ENCODE data around the gene ACER3. TPM values are rescaled to one million over a fixed set of nuclear protein-coding genes. Genes with fewer than 3 reads are reported as not detected.

ACER3 gene
- total and polyA plus RNA-seq, 2 of the 4 experiments (the other 2 are of a cell fraction) = 3.5 to 10.0 TPM

- Histone ChIP-seq H3K4me2 (ENCODE audit: low read depth, low read length) (no peak overlapping the region), H2BK5ac (ENCODE audit: low read depth, low read length, poor library complexity, severe bottlenecking) (no peak overlapping the region), H4K91ac (ENCODE audit: insufficient read depth, low read depth, low read length) (no peak overlapping the region), H4K20me1 (ENCODE audit: insufficient read depth, low read length) (no peaks in the 10 kb centered on the region; the same call in none of the 2 replicates), H3K18ac (ENCODE audit: low read depth, low read length) (no peak overlapping the region), H3K79me1 (ENCODE audit: low read depth in 1 of 2, low read length in 2 of 2) (no peaks in the 10 kb centered on the region), H3K9me1 (ENCODE audit: insufficient read depth, low read length) (peaks cover 2% of the 10 kb centered on the region; the same call in 1 of the 2 replicates), H3K23ac (ENCODE audit: low read depth, low read length) (no peak overlapping the region), H3K9ac (ENCODE audit: low read depth, low read length) (no peak overlapping the region), H3K27ac (ENCODE audit: insufficient read depth, low read length) (no peak overlapping the region), H3K36me3 (ENCODE audit: control insufficient read depth, insufficient read depth, low read length) (no peaks in the 10 kb centered on the region), H2AK9ac (replicated peaks; ENCODE audit: low read depth, low read length, poor library complexity) (no peak overlapping the region), H3K14ac (replicated peaks; ENCODE audit: low read depth, low read length) (no peak overlapping the region), H3K27me3 (ENCODE audit: control insufficient read depth, insufficient read depth, low read length) (peaks cover 29% of the 10 kb centered on the region), H3K4me1 (ENCODE audit: control insufficient read depth, insufficient read depth, low read length) (peaks cover 3% of the 10 kb centered on the region; the same call in 1 of the 2 replicates), H2BK15ac (ENCODE audit: low read depth, low read length) (no peak overlapping the region), H3K4ac (ENCODE audit: low read depth, low read length) (no peak overlapping the region), H3K4me3 (ENCODE audit: insufficient read depth, low read depth, low read length) (no peak overlapping the region), H2BK120ac (ENCODE audit: low read depth, low read length) (no peak overlapping the region), H2BK20ac (ENCODE audit: low read depth, low read length) (no peak overlapping the region), H4K8ac (ENCODE audit: low read depth in 2 of 2, low read length in 2 of 2) (no peak overlapping the region), H4K5ac (ENCODE audit: low read depth, low read length) (no peak overlapping the region), H3K56ac (ENCODE audit: extremely low read depth, insufficient read depth, low read length) (no peak overlapping the region), H2AK5ac (ENCODE audit: low read depth, low read length) (no peak overlapping the region), H2AFZ (replicated peaks; ENCODE audit: low read length, poor library complexity) (no peak overlapping the region), H3K9me3 (ENCODE audit: control insufficient read depth, insufficient read depth, low read length) (no peaks in the 10 kb centered on the region)
- BruUV-seq (replicated peaks) = no TSS peak
- intact Hi-C loops (cut with micrococcal nuclease) = loop anchor here (10.0 kb wide), 1 partner anchor 62 kb away; no protein-coding TSS in a partner anchor
- in situ Hi-C loops (cut with MboI; ENCODE audit: low sequenced_read_pairs) = loop anchor here (10.0 to 25.0 kb wide), 2 partner anchors 222 to 300 kb away; no protein-coding TSS in a partner anchor
- dilution Hi-C loops (cut with HindIII; ENCODE audit: low sequenced_read_pairs, unreplicated experiment) = no loop called here
- DNase-seq = no peak
- WGBS, 2 experiments (ENCODE audit: extremely low coverage in 2 of 2, insufficient read length in 1 of 2) = 84% methylated on average over 9 of the region's 10 CpGs; no CpG with 5 or more reads in 1 of the 2 experiments
- CTCF ChIA-PET = interaction anchor here (0.7 kb wide), 1 partner anchor 11 kb away, joined by 3 read pairs; no protein-coding TSS in a partner anchor
- no peak for ATAC-seq (ENCODE audit: low read depth)
- POLR2A ChIA-PET (ENCODE audit: unreplicated experiment) = no interaction called here
- TF ChIP-seq RCOR1 (IDR thresholded peaks at IDR 0.05; ENCODE audit: insufficient replicate concordance, low read length) (no peak), POLR2A (IDR thresholded peaks at IDR 0.05; ENCODE audit: low read depth, low read length) (no peak), CEBPB (IDR thresholded peaks at IDR 0.05; ENCODE audit: low read depth, low read length) (no peak), MAFK (IDR thresholded peaks at IDR 0.05; ENCODE audit: low read depth, low read length) (no peak), BHLHE40 (IDR thresholded peaks at IDR 0.05; ENCODE audit: low read depth, low read length) (no peak), SMC3 (IDR thresholded peaks at IDR 0.05; ENCODE audit: low read depth, low read length) (no peak)
Measured at GRCh38 chr11:77037057-77037456, 176.3 kb downstream of the ACER3 start.
